ENCODE data around the gene HM13.
"Not testable (repeated sequence)": the region's sequence is repeated elsewhere in the genome, so short reads cannot be mapped to it uniquely, and the experiment has no call there.

Gene HM13

GRCh38 chr20:31543966-31544598, 29.8 kb downstream of the HM13 start:
- no peak for DNase-seq

- DNase-seq: no peak
These were observed 30.4 kb downstream of the HM13 start for GRCh38 chr20:31544600-31544999.

GRCh38 chr20:31545621-31546040, 31.4 kb downstream of the HM13 start:
- DNase-seq: not testable (repeated sequence)

- no peak for DNase-seq
These were observed 32.9 kb downstream of the HM13 start for GRCh38 chr20:31547017-31547675.

GRCh38 chr20:31547720-31548298, 33.6 kb downstream of the HM13 start:
- DNase-seq: no peak

- DNase-seq: no peak
These were observed 34.7 kb downstream of the HM13 start for GRCh38 chr20:31548820-31549512.

GRCh38 chr20:31549513-31549880, 35.3 kb downstream of the HM13 start:
- DNase-seq: no peak

GRCh38 chr20:31550099-31550498, 35.9 kb downstream of the HM13 start:
- DNase-seq: no peak

- DNase-seq: no peak
These were observed 37.2 kb downstream of the HM13 start for GRCh38 chr20:31551163-31552081.

- DNase-seq: no peak
These were observed 41.0 kb downstream of the HM13 start for GRCh38 chr20:31555203-31555775.

GRCh38 chr20:31559704-31560093, 45.5 kb downstream of the HM13 start:
- no peak for DNase-seq

- DNase-seq: no peak
These were observed 46.0 kb downstream of the HM13 start for GRCh38 chr20:31560094-31560745.

GRCh38 chr20:31560746-31561598, 46.7 kb downstream of the HM13 start:
- DNase-seq: no peak

GRCh38 chr20:31562241-31562640, 48.0 kb downstream of the HM13 start:
- DNase-seq: peak; percentile 11 to 52

GRCh38 chr20:31564284-31564683, 50.0 kb downstream of the HM13 start:
- no peak for DNase-seq

- peak in 1 of 2 experiments; percentile 4 for DNase-seq
These were observed 51.6 kb downstream of the HM13 start for GRCh38 chr20:31565699-31566318.

- DNase-seq: no peak
These were observed 52.0 kb downstream of the HM13 start for GRCh38 chr20:31566319-31566657.

GRCh38 chr20:31566658-31567379, 52.6 kb downstream of the HM13 start:
- peak; percentile 60 to 66 for DNase-seq

GRCh38 chr20:31567380-31567720, 53.1 kb downstream of the HM13 start:
- DNase-seq: no peak
